Smooth muscle cell of the brain vasculature (primary cell): ENCODE measurements around the gene LRCOL1.

Experiments used
- DNase-seq: peaks from one replicate; pipeline ENCODE4 v3.0.0-alpha.2; 2012; ENCODE audit warnings: low read depth, low spot score

Gene LRCOL1

DNA sequence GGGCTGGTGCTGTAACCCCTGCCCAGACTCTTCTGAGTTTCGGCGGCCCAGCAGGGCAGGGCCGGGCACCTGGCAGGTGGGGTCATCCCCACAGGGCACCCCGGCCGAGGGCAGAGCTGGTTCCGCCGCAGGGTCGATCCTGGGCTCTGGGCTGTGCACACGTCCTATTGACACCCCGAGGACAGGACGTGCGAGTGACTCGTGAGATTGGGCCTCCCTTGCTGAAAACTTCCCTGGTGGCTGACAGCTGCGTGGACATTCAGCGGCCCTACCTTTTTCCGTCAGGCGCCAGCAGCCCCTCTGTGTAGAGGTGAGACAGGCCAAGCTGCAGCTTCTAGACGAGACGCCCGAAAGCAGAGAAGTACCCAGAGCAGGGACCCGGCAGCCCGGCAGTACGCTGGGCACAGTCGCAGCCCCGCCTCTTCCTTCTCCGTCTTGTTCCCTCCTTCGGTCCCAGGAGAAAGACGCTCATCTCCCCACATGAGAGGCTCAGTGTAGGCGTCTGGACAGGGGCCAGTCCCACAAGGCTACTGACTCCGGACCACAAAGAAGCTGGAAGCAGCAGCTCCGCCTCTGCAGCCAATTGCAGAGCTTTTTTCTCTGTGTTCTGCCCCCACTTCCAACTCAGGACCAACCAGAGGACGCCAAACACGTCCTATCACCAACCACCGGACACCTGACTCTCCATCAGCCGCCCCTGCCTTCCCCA lies at the start of gene LRCOL1:
Gene LRCOL1, minus strand, starts transcription at position 532 of the 709 bp plus-strand sequence. CDS start 4,331 bp downstream, outside the sequence.
- no peak for DNase-seq

DNA sequence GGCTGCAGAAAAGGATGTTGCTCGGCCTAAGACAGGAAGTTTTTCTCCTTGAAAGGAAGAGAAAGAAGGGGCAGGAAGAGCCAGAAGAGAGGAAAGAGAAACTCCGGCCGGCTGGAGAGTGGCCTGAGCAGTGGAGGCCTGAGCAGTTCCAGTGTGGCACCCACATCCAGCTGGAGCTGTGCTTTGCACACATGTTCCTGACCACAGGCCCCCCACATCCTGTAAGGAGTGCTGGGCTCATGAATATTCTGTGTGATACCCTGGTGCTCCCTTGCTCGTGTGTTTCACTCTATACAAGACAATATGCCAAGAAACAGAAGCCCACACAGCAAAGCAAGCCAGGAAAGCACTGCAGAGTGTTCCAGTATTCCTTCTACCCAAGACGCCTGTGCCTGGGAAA lies 49.7 kb upstream of the LRCOL1 start:
- DNase-seq, result no peak

DNA sequence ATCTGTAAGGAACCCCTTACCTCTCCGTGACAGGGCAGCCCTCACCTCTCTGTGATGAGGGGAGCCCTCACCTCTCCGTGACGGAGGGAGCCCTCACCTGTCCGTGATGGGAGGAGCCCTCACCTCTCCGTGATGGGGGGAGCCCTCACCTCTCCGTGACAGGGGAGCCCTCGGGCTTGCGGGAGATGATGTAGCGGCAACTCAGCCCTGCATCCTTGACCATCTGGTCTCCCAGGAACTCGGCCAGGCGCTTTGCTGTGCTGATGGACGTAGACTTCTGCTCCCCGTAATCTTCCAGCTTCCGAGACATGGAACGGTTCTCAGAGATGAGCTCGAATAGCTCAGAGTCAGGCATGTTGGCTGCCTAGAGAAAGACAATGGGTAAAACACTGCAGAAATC lies 48.8 kb upstream of the LRCOL1 start:
- no peak for DNase-seq

DNA sequence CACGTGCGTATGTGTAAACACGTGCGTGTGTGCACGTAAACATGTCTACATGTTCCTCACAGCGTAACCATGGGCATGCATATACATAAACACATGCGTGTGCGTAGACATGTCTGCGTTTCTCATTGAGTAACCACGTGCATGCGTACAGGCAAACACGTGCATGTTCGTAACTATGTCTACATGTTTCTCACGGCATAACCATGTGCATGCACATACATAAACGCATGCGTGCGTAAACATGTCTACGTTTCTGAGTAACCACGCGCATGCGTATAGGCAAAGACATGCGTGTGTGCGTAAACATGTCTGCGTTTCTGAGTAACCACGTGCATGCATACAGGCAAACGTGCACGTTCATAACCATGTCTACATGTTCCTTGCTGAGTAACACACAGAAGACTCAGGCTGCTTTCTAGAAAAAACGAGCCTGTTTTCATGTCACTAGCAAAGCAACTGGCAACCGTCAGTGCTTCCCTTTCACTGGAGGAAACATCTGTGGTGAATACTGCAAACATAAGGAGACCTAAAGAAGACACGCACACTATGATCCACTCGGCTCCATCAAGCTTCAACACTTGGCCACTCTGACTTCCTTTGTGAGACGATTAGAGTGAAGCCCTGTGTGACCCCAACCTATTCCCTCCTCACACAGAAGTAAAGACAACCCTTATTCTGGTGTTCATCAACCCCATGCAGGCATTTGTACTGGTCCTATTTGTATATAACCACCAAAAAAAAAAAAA lies 47.9 kb upstream of the LRCOL1 start:
- DNase-seq, result no peak

DNA sequence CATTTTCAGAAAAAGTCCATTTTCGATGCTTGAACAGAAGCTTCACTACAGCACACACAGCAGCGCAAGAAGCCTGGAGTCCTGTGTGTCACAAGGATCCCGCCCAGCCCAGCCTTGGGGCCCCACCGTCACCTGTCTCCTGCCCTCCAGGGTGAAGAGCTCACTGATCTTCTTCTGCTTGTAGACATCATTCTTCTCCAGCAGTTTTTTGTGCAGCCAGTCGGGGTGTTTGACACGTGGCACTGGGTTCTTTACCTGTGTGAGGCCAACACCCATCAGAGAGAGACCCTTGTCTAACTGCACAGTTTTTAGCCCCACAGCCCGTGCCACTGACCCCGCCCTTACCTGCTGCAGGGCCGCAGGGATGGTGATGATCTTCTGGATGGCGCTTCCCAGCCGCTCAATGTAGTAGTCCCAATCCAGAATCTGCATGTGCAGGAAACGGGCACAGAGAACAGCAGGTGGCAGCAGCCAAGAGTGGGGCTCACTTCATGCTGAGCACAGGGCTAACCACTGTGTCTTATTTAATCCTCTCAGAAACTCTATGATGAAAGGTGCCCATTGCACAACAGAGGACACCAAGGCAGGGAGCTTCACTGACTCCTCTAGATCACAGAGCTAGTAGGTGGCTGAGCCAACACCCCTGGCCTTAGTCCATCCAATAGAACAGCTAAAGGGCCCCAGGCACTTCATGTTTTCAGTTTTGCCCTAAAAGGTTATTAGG lies 46.8 kb upstream of the LRCOL1 start:
- no peak for DNase-seq

DNA sequence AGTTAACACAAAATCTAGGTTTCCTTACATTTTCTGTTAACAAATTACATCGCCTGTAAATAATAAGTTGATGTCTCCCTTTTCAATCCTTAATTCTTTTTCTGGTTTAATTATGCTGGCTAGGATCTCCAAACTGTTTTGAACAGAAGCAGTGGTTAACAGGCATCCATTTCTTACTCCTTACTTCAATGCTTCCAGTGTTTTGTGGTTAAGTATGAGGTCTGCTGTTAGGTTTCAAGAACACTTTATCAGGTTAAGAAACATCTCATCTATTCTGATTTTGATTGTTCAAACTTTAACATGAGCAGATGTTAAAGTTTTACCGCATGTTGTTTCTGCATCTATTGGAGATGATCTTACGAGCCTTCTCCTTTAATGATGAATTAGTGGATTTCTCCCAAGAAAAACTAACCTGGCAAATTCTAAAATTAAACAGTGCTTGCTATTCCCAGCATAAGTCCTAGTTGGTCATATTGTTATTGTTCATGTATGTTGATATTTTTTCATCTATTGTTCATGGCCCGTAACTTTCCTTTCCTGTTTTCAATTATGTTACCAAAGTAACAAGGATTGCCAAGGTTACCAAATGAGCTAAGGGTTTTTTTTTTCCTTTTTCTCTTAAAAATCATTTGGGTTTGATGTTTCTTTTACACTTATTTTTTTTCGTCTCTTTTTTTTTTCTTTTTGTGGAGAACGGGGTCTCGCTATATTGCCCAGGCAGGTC lies 43.3 kb upstream of the LRCOL1 start:
- DNase-seq, result no peak

DNA sequence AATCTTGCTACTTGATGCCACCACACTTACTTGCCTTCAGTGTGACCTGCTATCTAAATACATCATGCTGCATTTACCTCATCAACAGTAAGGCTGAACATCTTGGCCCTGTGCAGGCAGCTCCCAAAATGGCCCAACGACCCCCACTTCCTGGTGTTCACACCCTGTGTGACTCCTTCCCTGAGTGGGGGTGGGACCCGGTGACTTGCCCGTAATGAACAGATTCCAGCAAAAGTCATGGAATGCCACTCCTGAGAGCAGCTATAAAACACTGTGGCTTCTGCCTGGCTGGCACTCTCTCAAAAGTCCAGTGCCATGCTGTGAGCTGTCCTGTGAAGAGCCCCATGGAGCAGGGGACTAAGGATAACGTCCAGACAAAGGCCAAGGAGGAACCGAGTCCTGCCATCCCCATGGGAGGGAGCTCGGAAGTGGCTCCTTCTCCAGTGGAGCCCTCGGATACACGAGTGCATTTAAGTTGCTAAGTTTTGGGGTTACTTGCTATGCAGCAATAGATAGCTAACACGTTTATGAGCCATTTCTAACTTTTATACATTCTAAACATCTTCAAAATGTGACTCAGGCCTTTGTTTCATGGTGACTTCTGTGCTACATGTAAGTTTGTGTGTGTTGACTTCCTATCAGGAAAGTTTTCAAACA lies 41.2 kb upstream of the LRCOL1 start:
- DNase-seq, result no peak

DNA sequence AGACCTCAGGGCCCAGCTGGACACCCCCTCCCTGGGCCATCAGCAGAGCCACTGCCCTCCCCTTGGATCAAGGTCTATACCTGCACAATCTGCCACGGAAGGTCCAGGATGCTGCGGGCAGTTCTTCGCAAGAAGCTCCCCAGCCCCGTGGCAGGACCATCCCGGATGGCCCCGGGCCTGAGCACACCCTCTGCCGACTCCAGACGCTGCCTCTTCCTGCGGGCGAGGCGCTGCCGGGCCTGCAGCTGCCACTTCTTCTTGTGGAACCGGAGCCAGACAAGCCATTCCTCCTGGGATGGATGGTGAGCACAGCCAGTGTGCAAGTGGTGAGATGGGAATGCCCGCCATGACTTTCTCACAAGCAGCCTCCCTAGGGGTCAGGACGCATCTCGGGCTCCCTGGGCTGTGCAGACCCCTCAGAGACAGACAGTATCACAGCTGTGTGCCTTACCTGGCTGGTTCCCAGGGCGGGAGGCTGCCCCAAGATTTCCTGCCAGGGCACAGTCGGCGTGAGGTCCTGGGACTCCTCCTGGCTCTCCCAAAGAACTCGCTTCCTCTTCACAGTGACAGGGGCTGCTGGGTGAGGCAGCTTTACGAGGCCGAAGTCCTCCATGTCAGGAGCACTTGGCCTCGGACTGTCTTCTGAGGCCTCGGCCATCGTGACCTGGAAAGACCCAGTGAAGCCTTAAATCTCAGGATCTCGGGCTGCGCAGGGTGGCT lies 39.0 kb upstream of the LRCOL1 start:
- DNase-seq, result no peak

DNA sequence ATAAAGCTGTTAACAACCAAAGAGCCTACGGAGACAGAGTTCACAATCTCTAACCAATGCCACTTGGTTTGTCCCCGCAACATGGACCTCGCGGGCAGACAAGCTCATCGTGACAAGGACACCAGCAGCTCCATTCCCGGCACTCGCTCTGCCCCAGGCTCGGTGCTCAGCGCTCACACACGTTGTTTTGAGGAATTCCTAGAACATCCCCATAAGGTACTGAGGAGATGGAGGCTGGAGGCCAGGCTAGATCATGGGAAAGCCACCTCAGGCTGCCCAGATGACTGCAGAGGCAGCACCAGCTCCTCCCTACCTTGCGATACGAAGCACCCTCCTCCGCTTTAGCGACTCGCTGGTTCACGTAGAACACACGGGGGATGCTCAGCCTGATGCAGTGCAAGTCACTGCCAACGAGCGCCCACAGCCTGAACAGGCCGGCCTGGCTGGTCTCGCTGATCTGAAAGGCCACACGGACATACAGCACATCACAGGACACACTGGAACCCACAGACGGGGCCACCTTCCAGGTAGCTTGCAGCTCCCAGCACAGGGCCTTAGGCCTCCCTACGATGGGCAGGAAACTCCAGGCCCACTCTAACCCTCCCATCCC lies 38.3 kb upstream of the LRCOL1 start:
- no peak for DNase-seq

DNA sequence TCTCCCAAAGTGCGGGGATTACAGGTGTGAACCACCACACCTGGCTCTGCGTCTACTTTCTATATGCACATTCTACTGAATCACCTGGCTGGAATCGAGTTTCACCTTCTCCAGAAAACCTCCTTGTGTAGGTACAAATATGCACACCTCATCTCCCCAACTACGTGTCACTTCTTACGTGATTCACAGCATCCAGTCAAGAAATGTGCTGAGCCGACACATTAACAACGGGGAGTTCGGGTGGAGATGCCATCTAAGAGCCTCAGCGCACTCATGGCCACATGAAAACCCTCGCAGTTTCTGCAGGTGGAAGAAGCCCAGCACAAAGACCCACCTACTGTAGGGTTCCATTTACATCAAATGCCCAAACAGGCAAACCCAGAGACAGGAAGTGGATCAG lies 37.5 kb upstream of the LRCOL1 start:
- no peak for DNase-seq

DNA sequence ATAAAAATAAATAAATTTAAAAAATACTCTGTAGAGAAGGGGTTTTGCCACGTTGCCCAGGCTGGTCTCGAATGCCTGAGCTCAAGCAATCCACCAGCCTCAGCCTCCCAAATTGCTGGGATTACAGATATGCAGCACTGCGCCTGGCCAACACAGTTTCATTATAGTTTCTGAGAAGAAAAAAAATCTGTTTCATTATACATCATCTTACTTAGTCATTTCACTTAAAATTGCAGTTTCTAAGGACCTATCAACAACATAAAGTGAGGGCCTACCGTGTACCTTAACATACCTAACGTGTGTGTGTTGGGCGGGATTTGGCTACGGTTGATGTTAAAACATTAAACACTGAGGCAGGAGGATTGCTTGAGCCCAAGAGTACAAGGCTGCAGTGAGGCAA lies 36.5 kb upstream of the LRCOL1 start:
- DNase-seq, result no peak

DNA sequence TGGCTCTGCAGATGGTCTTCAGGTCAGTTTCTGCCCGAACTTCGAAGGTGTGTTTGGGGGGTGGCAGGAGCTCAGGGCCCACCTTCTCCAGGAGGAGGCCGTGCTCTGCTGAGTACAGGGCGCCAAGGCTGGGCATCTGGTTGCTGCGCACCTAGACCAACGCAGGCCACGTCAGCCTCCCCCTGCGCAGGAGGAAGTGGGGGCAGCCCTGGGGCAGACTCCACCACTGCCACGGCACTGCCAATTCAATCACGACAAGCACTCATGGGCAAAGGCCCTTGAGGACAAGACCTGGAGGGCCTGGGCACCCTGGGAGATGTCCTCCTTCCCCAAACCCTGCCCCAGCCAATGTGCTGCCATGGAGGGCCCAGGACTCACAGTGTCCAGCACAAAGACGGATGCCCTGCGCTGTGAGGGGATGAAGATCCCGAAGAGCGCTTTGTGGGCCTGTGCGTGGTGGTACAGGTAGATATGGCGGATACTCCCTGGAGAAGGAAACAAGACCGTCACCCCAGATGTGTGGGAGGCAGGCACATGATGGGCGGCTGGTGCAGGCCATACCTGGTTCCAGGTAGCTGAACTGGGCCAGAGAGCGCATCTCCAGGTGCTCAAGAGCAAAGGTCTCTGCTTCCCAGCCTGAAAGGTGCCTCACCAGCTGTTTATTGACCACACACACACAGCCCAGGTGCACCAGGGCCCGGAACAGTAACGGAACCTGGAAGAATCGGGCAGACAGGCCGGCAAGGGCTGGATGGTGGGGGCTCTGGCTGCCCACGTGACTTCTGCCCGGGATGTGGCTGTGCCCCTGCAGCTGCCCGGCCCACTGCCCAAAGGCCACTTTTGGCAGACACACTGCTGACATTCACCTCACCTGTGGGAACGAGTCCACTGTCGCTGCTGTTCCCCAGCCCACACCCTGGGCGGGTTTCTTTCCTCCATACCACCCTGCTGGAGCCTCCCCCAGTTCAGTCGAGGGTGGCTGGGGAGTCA lies 32.8 kb upstream of the LRCOL1 start:
- DNase-seq, result no peak

DNA sequence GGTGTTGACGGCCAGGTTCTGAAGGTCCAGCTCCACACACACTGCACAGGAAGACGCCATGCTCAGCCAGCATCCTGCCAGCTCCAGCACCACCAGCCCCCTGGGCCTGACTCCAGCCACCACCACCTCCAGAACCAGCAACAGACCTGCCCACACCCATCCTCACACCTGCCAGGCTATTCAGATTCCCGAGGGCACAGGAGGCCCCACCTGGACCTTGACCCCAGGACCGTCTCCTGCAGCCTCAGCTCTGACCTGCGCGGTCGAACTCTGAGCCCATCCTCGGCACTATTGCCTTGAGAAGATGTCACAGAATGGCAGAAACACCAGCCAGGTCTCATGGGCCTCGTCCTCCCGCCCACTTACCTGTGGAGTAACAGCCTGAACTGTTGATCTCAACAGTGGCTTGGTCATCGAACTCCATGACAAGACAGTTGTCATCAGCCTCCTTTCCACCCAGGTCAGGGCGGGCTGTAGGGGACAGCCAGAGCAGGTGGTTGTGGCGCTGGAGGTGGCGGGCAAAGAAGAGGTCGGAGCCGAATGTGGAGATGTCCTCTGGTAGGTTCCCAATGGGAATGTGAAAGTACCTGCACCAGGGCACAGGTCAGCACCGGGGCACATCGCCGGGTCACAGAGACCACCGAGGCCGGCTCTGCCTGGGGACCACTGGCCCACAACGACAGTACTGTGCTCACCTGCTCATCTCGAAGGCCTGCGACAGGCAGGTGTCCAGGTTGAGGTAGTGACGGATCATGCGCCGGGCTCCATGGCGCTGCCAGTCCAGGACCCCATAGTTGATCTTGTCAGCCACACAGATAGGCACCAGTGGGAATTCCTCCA lies 31.6 kb upstream of the LRCOL1 start:
- no peak for DNase-seq

DNA sequence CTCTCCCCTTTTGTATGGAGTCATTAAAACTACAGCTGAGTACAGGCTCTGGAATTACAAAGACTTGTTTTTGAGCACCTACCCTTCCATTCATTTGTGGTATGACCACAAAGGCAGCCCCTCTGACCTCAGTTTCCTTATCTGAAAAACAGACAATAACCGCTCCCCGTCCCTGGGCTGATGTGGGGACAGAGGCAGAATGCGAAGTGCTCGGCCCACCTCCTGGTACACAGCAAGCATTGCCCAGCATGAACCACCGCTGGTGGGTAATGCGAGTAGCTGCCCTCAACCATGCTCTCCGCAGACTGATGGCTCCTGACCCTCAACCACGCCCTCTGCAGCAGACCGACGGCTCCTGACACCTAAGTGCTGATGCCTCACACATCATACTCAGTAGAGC lies 30.6 kb upstream of the LRCOL1 start:
- no peak for DNase-seq

DNA sequence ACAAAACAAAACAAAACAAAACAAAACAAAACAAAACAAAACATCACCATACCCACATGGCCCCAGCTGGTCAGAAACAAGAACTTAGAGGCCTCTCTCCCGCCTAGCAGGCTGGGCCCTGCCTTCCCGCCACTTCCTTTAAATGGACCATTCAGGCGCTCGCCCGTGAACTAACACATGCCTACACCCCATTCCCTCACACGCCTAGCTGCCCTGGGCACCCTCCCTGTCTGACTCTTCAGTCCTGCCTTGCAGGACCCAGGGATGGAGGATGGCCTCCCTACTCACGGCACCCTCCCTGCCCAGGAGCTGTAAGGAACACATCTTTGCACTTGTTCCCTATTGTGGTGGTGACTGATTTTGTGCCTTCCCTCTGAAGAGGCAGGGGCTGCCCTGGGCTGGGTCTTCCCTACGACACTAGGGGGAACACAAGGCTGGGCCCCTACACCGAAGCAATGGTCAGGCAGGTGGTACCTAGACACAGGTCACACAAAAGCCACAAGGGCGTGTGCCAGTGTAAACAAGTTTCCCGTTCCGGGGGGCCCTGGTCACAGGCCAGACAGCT lies 29.7 kb upstream of the LRCOL1 start:
- DNase-seq, result no peak

DNA sequence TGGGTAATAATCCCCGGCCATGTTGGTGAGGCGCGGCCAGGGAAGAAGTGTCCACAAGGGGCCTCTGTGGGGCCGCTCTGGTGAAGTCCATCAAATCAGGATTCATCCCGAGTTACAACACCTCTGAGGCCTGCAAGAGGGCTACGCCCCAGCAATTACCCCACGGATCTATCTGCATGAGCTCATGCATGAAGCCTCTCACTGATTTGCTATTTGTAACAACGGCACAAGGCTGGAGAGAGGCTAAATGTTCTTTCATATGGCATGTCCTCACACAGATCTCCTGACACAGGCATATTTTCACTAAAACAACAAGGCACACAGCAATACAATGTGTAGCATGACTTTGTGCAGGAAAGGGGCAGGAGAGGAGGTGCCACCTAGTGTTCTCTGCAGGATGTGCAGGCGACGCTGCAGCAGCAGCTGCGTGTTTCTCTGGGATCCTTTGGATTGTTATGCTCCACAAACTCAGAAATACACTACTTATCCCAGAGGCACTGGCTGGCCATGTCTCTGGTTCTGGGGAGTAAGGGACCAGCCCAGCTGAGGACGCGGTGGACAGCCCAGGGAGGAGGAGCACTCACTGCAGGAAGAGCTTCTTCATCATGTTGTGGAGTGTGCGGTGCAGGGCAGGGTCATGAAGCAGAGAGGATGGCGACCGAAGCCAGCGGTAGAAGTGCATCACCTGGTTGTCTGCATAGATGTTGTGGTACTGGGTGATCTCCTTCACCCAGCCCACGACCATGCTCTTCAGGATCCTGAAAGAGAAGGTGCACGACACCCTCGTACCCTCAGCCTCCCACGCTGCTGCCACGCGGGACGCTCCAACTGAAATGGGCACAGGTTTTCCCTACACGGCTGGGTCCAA lies 28.4 kb upstream of the LRCOL1 start:
- peak; percentile 23 for DNase-seq

DNA sequence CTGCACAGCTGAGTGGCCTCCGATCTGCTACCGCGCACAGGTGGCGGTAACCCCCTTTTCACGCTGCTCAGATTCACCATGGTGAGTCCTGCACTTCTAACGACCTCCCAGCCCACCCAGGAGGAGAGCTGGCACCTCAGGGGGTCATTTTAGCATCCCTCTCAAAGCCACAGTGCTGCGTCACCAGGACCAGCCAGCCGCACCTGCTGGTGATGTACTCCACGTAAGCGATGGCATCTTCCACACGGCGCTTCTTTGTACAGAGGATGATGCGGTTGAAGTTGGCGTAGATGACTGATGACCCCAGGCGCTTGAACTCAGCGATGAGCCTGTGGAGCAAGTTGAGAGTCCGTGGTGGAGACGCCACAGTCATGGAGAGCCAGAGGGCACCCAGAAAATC lies 27.4 kb upstream of the LRCOL1 start:
- no peak for DNase-seq
